ENCODE measurements around the gene ARHGAP32.

- TF ChIP-seq EZH2phosphoT487 (IDR thresholded peaks at IDR 0.05; ENCODE audit: borderline replicate concordance), result no peak
- no peak for TF ChIP-seq POLR2A (IDR thresholded peaks at IDR 0.05; ENCODE audit: borderline replicate concordance, extremely low read depth, insufficient read depth, insufficient read length)
- no peak for TF ChIP-seq CTCF (IDR thresholded peaks at IDR 0.05 in 2 of 3, conservative IDR thresholded peaks at IDR 0.05 in 1 of 3; ENCODE audit: borderline replicate concordance in 1 of 3, insufficient read depth in 1 of 3, low read depth in 2 of 3, low read length in 2 of 3)
- no peak for TF ChIP-seq EZH2 (IDR thresholded peaks at IDR 0.05)
- no peak for TF ChIP-seq ZNF274 (IDR thresholded peaks at IDR 0.05; ENCODE audit: low read depth, low read length)
- TF ChIP-seq SIN3A (IDR thresholded peaks at IDR 0.05; ENCODE audit: low read depth), result no peak
- no peak for TF ChIP-seq RAD21 (IDR thresholded peaks at IDR 0.05; ENCODE audit: low read depth)
These were observed 147.0 kb downstream of the ARHGAP32 start for GRCh38 chr11:129045150-129045549.
